Endothelial cell of umbilical vein (primary cell): ENCODE data around the gene ALK. TPM values are rescaled to one million over a fixed set of nuclear protein-coding genes. Genes with fewer than 3 reads are reported as not detected.
A peak's percentile ranks its signal among the peaks of the same experiment; 100 is the strongest.

Source experiments
- BruUV-seq: library from RNA; stranded (reverse); fragments of 400-500 nt; replicated peaks from 2 replicates; lab custom pipeline; 2021; lab: Mats Ljungman, UMichigan
- CTCF ChIA-PET: fragments of 300-600, 350-600 bp; sonication (Branson Sonifier 250); formaldehyde crosslinking; loops from one replicate; lab custom pipeline; 2021; ENCODE audit warnings: antibody characterized with exemption, inconsistent platforms; lab: Charles Lee
- POLR2A ChIA-PET: fragments of 300-600, 350-600 bp; sonication (Branson Sonifier 250); formaldehyde crosslinking; loops from one replicate; lab custom pipeline; 2021; ENCODE audit warnings: antibody characterized with exemption, inconsistent platforms; lab: Charles Lee
- DNase-seq: peaks from one replicate; pipeline ENCODE4 v3.0.0-alpha.2; 2011; ENCODE audit warnings: low read depth, low spot score
- FAIRE-seq: peaks from 2 replicates; lab custom pipeline; 2011; peaks lifted over from hg19 to GRCh38; lab: Jason Lieb, UNC
- H2AFZ ChIP-seq: 2 replicates; pipeline ENCODE4 v1.6.0; 2012; ENCODE audit warnings: low read depth, low read length, control low read depth, inconsistent platforms
- H3K27ac ChIP-seq: 2 replicates; pipeline ENCODE4 v1.5.1; 2011; ENCODE audit warnings: low read depth, mild to moderate bottlenecking, control low read depth, low read length, moderate library complexity; ENCODE audit not compliant: insufficient read depth
- H3K27me3 ChIP-seq, 2 experiments: 2 replicates each; pipeline versions ENCODE4 v1.6.0 to v1.6.1; 2011; ENCODE audit warnings: low read length in 2 of 2, mixed read lengths in 1 of 2; ENCODE audit not compliant: control insufficient read depth in 2 of 2, insufficient read depth in 2 of 2
- H3K36me3 ChIP-seq, 2 experiments: 2 replicates in 1 of 2; 3 replicates in 1 of 2; pipeline ENCODE4 v1.5.1; 2011; ENCODE audit warnings: low read length in 2 of 2, mild to moderate bottlenecking in 1 of 2, moderate library complexity in 1 of 2; ENCODE audit not compliant: control insufficient read depth in 2 of 2, insufficient read depth in 2 of 2; ENCODE audit errors: extremely low read depth in 1 of 2
- H3K4me1 ChIP-seq: 3 replicates; pipeline ENCODE4 v1.5.1; 2011; ENCODE audit warnings: mild to moderate bottlenecking, low read length; ENCODE audit not compliant: control insufficient read depth, insufficient read depth; ENCODE audit errors: extremely low read depth
- H3K4me2 ChIP-seq: 2 replicates; pipeline ENCODE4 v1.6.1; 2011; ENCODE audit warnings: low read length, control low read depth, mixed read lengths; ENCODE audit not compliant: insufficient read depth
- H3K4me3 ChIP-seq, 3 experiments: fragments of 200-600 bp in 1 of 3; sonication (generic), shearing (Covaris generic) in 1 of 3; replicated peaks in 1 of 3; 2 replicates each; pipeline ENCODE4 v1.5.1; 2011 to 2016; ENCODE audit warnings: control low read depth in 3 of 3, low read length in 3 of 3, mild to moderate bottlenecking in 2 of 3, inconsistent platforms in 1 of 3, low read depth in 1 of 3, moderate library complexity in 1 of 3; ENCODE audit not compliant: insufficient read depth in 1 of 3
- H3K79me2 ChIP-seq: 2 replicates; pipeline ENCODE4 v1.6.0; 2012; ENCODE audit warnings: low read length, inconsistent platforms; ENCODE audit not compliant: control insufficient read depth, insufficient read depth
- H3K9ac ChIP-seq: replicated peaks from 2 replicates; pipeline ENCODE3; 2011; ENCODE audit warnings: low read length, control low read depth; ENCODE audit not compliant: insufficient read depth; ENCODE audit errors: extremely low read depth
- H3K9me1 ChIP-seq: replicated peaks from 3 replicates; pipeline ENCODE4 v1.6.0; 2011; ENCODE audit warnings: mild to moderate bottlenecking, low read length; ENCODE audit not compliant: control insufficient read depth, insufficient read depth; ENCODE audit errors: extremely low read depth
- H3K9me3 ChIP-seq: replicated peaks from 2 replicates; pipeline ENCODE4 v1.5.1; 2012; ENCODE audit warnings: low read length, inconsistent platforms; ENCODE audit not compliant: control insufficient read depth, insufficient read depth
- H4K20me1 ChIP-seq: replicated peaks from 2 replicates; pipeline ENCODE3; 2011; ENCODE audit warnings: mild to moderate bottlenecking, low read length; ENCODE audit not compliant: control insufficient read depth, insufficient read depth; ENCODE audit errors: extremely low read depth
- CTCF ChIP-seq, 2 donors: IDR thresholded peaks; 1 replicate in 1 of 2; 2 replicates in 1 of 2; pipeline ENCODE4 v1.5.1; 2011; ENCODE audit warnings: low read length in 2 of 2, mild to moderate bottlenecking in 2 of 2, moderate library complexity in 2 of 2, control low read depth in 1 of 2, inconsistent platforms in 1 of 2, low read depth in 1 of 2; ENCODE audit not compliant: insufficient read depth in 1 of 2; ENCODE audit errors: extremely low read depth in 1 of 2
- EZH2 ChIP-seq: IDR thresholded peaks from 2 replicates; pipeline ENCODE4 v1.6.1; 2012; ENCODE audit warnings: borderline replicate concordance, low read depth, mild to moderate bottlenecking, moderate library complexity, low read length, inconsistent platforms; ENCODE audit not compliant: severe bottlenecking
- JUN ChIP-seq: IDR thresholded peaks from 2 replicates; pipeline ENCODE4 v1.6.1; 2011; ENCODE audit warnings: borderline replicate concordance, low read depth; ENCODE audit not compliant: insufficient read length, insufficient read depth
- MAX ChIP-seq: IDR thresholded peaks from 2 replicates; pipeline ENCODE4 v1.6.1; 2011; ENCODE audit not compliant: insufficient read depth, insufficient read length
- POLR2A ChIP-seq: IDR thresholded peaks from 2 replicates; pipeline ENCODE4 v1.6.1; 2012; ENCODE audit warnings: low read depth, mild to moderate bottlenecking, control low read depth, low read length
- POLR2AphosphoS5 ChIP-seq: IDR thresholded peaks from 2 replicates; pipeline ENCODE4 v1.6.1; 2012; ENCODE audit warnings: low read depth, mild to moderate bottlenecking, control low read depth, low read length, moderate library complexity; ENCODE audit not compliant: insufficient read depth
- dilution Hi-C: fragments of 300-500 bp; cut with MboI; formaldehyde crosslinking; loops from one replicate; pipeline ENCODE4 v1.15.0; 2019; ENCODE audit warnings: low sequenced_read_pairs; ENCODE audit not compliant: extremely low pct_ligation_motif_present
- intact Hi-C: fragments of 100-400 bp; cut with micrococcal nuclease; formaldehyde crosslinking; loops from one replicate; pipeline ENCODE4 v1.10.0; 2022
- polyA plus RNA-seq, 4 experiments: library from polyadenylated mRNA; depleted of rRNA in 3 of 4; stranded (reverse) in 3 of 4; unstranded in 1 of 4; fragments of >200 nt; gene quantifications; 2 replicates each; pipeline versions ENCODE4 v1.2.1 to v1.2.3, GENCODE V29; 2011 to 2012; ENCODE audit warnings: missing spikeins in 1 of 4
- total RNA-seq: library from RNA; stranded (reverse); gene quantifications from 2 replicates; pipeline ENCODE4 v1.2.3, GENCODE V29; 2021

Gene ALK
- total and polyA plus RNA-seq, 2 donors (not counting 3 experiments of a cell fraction or from before 2014, with no cell fraction given): not detected

- H3K9me1 ChIP-seq: no peaks in the 10 kb centered on the region
- no peak overlapping the region for H3K27ac ChIP-seq
- no peak overlapping the region for H3K4me3 ChIP-seq
- H2AFZ ChIP-seq: no peak overlapping the region
- FAIRE-seq (peak; percentile 15), DNase-seq (no peak)
- H3K9me3 ChIP-seq: no peaks in the 10 kb centered on the region
- no peaks in the 10 kb centered on the region for H3K27me3 ChIP-seq
- H4K20me1 ChIP-seq: no peaks in the 10 kb centered on the region
- intact Hi-C loops: no loop called here
- ChIA-PET CTCF (interaction anchor here (0.7 kb wide), 1 partner anchor 10 kb away, joined by 3 read pairs; no protein-coding TSS in a partner anchor), POLR2A (no interaction called here)
- peaks cover 0 to 2% of the 10 kb centered on the region in 2 experiments for H3K36me3 ChIP-seq
- dilution Hi-C loops: no loop called here
- H3K9ac ChIP-seq: no peak overlapping the region
- BruUV-seq: no TSS peak
- no peak overlapping the region for H3K4me2 ChIP-seq
- no peaks in the 10 kb centered on the region for H3K4me1 ChIP-seq
- TF ChIP-seq CTCF (IDR thresholded peaks at IDR 0.05; ENCODE audit: extremely low read depth in 1 of 2, insufficient read depth in 1 of 2, low read depth in 1 of 2, low read length in 2 of 2) (no peak), POLR2A (no peak), JUN (no peak), EZH2 (no peak), POLR2AphosphoS5 (no peak), MAX (no peak)
- no peaks in the 10 kb centered on the region for H3K79me2 ChIP-seq
Observed at GRCh38 chr2:29166242-29167039, 754.9 kb downstream of the ALK start.
